ENCODE measurements around the gene SYMPK. TPM values are rescaled to one million over a fixed set of nuclear protein-coding genes. Genes with fewer than 3 reads are reported as not detected.

SYMPK gene
- total RNA-seq, 1 donor from 2014 or later, result 73.1 TPM

- no peaks in the 10 kb centered on the region for H3K9me3 ChIP-seq
- H3K27me3 ChIP-seq (ENCODE audit: low read depth), result no peaks in the 10 kb centered on the region
- H3K36me3 ChIP-seq, result peaks cover 97% of the 10 kb centered on the region
- TF ChIP-seq CTCF (IDR thresholded peaks at IDR 0.05), result no peak
- no peaks in the 10 kb centered on the region for H3K4me1 ChIP-seq
- H3K27ac ChIP-seq, result no peak overlapping the region
- H3K4me3 ChIP-seq, result no peak overlapping the region
- intact Hi-C loops (cut with DNase I), result no loop called here
- DNase-seq (no peak), ATAC-seq (no peak)
Observed at GRCh38 chr19:45825917-45826893, 36.7 kb downstream of the SYMPK start.

- Histone ChIP-seq H3K27ac (no peak overlapping the region), H3K27me3 (ENCODE audit: low read depth) (no peaks in the 10 kb centered on the region), H3K4me1 (no peaks in the 10 kb centered on the region), H3K9me3 (no peaks in the 10 kb centered on the region), H3K4me3 (no peak overlapping the region), H3K36me3 (peaks cover 97% of the 10 kb centered on the region)
- no peak for TF ChIP-seq CTCF (IDR thresholded peaks at IDR 0.05)
- intact Hi-C loops (cut with DNase I), result no loop called here
- DNase-seq, result no peak
- no peak for ATAC-seq
Observed at GRCh38 chr19:45825263-45825605, 37.7 kb downstream of the SYMPK start.

GRCh38 chr19:45824531-45825262 is 38.2 kb downstream of the SYMPK start:
- ATAC-seq (no peak), DNase-seq (no peak)
- no peak overlapping the region for H3K27ac ChIP-seq
- no peaks in the 10 kb centered on the region for H3K9me3 ChIP-seq
- peaks cover 97% of the 10 kb centered on the region for H3K36me3 ChIP-seq
- H3K27me3 ChIP-seq (ENCODE audit: low read depth), result no peaks in the 10 kb centered on the region
- intact Hi-C loops (cut with DNase I), result no loop called here
- H3K4me3 ChIP-seq, result no peak overlapping the region
- no peak for TF ChIP-seq CTCF (IDR thresholded peaks at IDR 0.05)
- no peaks in the 10 kb centered on the region for H3K4me1 ChIP-seq

GRCh38 chr19:45824041-45824471 is 38.9 kb downstream of the SYMPK start:
- ATAC-seq (no peak), DNase-seq (no peak)
- intact Hi-C loops (cut with DNase I), result no loop called here
- Histone ChIP-seq H3K9me3 (no peaks in the 10 kb centered on the region), H3K36me3 (peaks cover 91% of the 10 kb centered on the region), H3K4me1 (no peaks in the 10 kb centered on the region), H3K4me3 (no peak overlapping the region), H3K27me3 (ENCODE audit: low read depth) (no peaks in the 10 kb centered on the region), H3K27ac (no peak overlapping the region)
- no peak for TF ChIP-seq CTCF (IDR thresholded peaks at IDR 0.05)

GRCh38 chr19:45823182-45823581 is 39.8 kb downstream of the SYMPK start:
- H3K4me3 ChIP-seq, result no peak overlapping the region
- ATAC-seq (no peak), DNase-seq (no peak)
- H3K4me1 ChIP-seq, result no peaks in the 10 kb centered on the region
- H3K9me3 ChIP-seq, result no peaks in the 10 kb centered on the region
- peaks cover 82% of the 10 kb centered on the region for H3K36me3 ChIP-seq
- no peak for TF ChIP-seq CTCF (IDR thresholded peaks at IDR 0.05)
- intact Hi-C loops (cut with DNase I), result no loop called here
- no peaks in the 10 kb centered on the region for H3K27me3 ChIP-seq (ENCODE audit: low read depth)
- no peak overlapping the region for H3K27ac ChIP-seq

Data from lower lobe of right lung (tissue), 2 donors.